HG03571 (cell line): ENCODE results near the gene NYAP1.
"Not testable (repeated sequence)": the region's sequence is repeated elsewhere in the genome, so short reads cannot be mapped to it uniquely, and the experiment has no call there.

ENCODE experiments used
- ATAC-seq: cut with Tn5 transposase; IDR thresholded peaks from one replicate; pipeline ENCODE4 v1.9.1; 2021; ENCODE audit not compliant: unreplicated experiment

NYAP1 gene

DNA sequence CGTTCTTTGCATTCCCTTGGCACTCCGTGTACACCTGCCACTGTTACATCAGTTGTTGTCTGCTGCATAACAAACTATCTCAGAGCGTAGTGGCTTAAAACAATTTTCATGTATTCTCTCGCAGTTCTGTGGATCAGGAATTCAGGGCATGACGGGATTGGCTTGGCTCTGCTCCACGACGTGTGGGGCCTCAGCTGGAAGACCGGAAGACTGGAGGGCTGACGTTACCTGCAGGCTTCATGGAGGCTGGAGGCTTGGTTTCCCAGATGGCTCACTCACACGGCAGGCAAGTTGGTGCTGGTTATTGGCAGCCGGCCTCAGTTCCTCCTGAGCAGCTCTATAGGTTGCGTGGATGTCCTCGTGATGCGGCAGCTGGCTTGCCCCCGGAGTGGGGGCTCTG is 25.5 kb downstream of the NYAP1 start:
- no peak for ATAC-seq

DNA sequence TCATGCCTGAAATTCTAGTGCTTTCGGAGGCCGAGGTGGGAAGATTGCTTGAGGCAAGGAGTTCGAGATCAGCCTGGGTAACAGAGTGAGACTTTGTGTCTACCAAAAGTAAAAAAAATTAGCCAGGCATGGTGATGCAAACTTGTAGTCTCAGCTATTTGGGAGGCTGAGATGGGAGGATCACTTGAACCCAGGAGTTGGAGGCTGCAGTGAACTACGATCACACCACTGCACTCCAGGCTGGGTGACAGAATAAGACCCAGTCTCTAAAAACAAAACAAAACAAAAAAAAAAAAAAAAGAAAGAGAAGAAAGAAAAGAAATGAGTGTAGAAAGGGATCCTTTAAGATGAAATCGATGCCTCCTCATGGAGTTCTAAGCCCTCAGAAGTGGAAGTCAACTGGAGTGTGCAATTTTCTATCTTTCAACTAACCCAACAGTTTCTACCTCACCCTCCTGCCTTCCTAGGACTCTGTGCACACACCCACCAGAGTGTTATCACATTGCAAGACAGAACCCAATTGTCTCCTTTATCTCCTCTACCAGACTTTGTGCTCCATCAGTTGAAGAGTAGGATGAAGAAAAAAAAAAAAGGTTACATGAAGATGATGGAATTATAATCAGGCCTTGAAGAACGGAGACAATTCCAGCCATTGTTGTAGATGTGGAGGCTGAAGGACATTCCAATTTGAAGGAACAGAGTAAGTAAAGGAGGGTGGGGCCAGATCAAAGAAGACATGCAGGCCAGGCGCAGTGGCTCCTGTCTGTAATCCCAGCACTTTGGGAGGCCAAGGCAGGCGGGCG is 26.9 kb downstream of the NYAP1 start:
- no peak for ATAC-seq

DNA sequence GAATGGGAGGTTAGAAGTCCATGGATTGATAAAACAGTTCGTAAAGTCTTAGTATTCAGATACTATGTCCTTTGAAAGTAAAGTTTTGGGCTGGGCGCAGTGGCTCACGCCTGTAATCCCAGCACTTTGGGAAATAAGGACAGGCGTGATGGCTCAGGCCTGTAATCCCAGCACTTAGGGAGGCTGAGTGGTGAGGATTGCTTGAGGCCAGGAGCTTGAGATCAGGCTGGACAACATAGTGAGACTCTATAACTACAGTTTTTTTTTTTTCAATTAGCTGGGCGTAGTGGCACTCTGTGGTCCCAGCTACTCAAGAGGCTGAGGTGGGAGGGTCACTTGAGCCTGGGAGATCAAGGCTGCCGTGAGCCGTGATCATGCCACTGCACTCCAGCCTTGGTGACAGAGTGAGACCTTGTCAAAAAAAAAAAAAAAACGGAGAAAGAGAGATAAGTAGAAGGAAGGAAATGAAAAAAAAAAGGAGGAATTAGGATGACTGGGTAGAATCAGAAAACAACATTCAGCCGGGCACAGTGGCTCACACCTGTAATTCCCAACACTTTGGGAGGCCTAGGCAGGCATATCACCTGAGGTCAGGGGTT is 29.6 kb downstream of the NYAP1 start:
- no peak for ATAC-seq

- no peak for ATAC-seq
Observed at GRCh38 chr7:100515072-100515532, 31.4 kb downstream of the NYAP1 start.

DNA sequence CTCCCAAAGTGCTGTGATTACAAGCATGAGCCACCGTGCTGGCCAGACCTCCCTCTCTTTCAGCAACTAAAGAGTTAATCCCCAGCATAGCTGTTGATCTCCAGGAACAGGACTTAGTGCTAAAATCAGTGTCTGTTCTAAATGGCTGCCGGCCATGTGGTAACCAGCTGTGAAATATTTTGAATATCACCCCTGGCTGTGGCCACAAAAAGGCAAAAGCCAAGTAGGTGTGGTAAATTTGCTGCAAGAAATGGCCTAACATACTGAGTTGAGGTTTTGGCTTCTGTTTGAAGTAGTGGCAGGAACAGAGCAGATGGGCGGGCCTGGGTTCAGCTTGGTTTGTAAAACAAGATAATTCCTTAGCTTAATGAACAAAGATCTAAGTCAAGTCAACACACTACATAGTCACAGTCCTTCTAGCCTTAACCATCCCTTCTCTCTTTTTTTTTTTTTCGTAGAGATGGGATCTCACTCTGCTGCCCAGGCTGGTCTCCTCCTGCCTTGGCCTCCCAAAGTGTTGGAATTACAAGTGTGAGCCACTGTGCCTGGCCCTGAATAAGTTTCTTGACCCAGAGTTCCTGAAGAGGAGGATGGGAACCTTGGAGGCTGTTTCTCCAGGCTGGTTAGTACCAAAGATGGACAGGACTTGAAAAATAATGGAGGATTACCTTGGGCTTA is 32.5 kb downstream of the NYAP1 start:
- ATAC-seq: no peak

- ATAC-seq: no peak
Observed at GRCh38 chr7:100517305-100517704, 33.6 kb downstream of the NYAP1 start.

DNA sequence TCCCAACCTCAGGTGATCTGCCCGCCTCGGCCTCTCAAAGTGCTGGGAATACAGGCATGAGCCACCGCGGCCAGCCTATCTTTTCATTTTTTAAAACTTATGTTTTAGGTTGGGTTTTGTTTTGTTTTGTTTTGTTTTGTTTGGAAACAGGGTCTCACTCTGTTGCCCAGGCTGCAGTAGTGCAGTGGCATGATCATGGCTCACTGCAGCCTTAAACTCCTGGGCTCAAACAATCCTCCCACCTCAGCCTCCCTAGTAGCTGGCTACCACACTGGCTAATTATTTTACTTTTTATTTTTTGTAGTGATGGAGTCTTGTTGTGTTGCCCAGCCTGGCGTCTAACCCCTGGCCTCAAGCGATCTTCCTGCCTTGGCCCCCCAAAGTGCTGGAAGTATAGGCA is 35.9 kb downstream of the NYAP1 start:
- ATAC-seq: no peak

DNA sequence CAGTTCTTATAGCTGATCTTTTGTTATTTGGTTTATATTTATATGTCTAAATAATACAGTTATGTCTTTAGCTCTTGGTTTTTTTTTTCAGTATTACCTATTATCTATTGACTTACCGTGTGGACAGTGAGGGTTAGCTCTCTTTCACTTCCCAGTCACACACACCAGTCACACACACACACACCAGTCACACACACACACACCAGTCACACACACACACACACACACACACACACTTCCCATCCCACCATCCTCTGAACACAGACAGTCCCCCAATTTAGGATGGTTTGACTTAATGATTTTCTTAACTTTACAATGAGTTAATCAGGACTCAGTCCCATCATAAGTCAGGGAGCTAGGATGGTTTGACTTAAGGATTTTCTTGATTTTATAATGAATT is 36.4 kb downstream of the NYAP1 start:
- ATAC-seq: no peak

DNA sequence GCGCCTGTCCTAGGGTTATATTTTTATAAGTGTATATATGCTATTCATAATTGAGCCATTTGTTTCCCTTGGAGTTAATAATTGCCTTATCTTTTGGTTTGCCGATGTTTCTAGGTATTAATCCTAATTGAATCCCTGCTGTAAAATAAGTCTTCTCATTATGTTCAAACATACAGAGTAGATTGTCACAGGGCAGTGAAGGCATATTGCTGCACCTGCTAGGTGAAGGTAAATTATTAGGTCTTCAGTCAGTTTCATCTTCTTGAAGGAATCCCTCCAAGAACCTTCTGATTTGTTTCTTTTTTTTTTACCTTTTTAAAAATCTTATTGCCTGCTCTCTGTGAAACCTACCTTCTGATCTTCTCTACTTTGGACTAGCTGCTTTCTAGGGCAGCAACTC is 37.3 kb downstream of the NYAP1 start:
- ATAC-seq: no peak

DNA sequence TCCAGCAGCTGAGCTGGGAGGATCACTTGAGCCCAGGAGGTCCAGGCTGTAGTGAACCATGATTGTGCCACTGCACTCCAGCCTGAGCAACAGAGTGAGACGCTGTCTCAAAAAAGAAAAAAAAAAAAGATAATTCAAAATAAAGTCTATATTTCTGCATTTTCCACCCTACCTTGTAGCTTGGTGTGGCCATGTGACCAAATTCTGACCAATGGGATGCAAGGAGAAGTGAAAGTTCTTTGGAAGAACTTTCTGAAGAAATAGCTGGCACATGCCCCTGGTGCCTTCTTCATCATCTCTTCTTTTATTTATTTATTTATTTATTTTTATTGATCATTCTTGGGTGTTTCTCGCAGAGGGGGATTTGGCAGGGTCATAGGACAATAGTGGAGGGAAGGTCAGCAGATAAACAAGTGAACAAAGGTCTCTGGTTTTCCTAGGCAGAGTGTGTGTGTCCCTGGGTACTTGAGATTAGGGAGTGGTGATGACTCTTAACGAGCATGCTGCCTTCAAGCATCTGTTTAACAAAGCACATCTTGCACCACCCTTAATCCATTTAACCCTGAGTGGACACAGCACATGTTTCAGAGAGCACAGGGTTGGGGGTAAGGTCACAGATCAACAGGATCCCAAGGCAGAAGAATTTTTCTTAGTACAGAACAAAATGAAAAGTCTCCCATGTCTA is 38.3 kb downstream of the NYAP1 start:
- ATAC-seq: not testable (repeated sequence)

DNA sequence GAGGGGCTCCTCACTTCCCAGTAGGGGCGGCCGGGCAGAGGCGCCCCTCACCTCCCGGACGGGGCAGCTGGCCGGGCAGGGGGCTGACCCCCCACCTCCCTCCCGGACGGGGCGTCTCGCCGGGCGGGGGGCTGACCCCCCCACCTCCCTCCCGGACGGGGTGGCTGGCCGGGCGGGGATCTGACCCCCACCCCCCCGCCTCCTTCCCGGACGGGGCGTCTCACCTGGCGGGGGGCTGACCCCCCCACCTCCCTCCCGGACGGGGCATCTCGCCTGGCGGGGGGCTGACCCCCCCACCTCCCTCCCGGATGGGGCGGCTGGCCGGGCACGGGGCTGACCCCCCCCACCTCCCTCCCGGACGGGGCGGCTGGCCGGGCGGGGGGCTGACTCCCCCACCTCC is 39.5 kb downstream of the NYAP1 start:
- ATAC-seq: not testable (repeated sequence)

DNA sequence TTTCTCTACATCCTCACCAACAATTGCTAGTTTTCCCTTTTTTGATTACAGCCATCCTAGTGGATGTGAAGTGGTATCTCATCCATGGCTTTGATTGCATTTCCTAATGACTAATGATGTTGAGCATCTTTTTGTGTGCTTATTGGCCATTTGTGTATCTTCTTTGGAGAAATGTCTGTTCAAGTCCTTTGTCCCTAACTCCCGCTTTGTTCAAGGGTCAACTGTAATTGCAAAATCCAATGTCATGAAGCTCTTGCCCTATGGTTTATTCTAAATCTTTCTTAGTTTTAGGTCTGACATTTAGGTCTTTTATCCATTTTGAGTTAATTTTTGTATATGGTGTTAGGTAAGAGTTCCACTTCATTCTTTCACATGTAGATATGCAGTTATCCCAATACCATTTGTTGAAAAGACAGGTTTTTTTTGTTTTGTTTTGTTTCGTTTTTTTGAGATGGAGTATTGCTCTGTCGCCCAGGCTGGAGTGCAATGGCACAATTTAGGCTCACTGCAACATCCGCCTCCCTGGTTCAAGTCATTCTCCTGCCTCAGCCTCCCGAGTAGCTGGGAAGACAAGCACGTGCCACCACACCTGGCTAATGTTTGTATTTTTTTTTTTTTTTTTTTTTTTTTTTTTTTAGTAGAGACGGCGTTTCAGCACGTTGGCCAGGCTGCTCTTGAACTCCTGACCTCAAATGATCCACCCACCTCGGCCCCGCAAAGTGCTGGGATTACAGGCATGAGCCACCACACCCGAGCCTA is 44.6 kb downstream of the NYAP1 start:
- not testable (repeated sequence) for ATAC-seq

- ATAC-seq: no peak
Observed at GRCh38 chr7:100532165-100533022, 48.7 kb downstream of the NYAP1 start.

- ATAC-seq: not testable (repeated sequence)
Observed at GRCh38 chr7:100535982-100536381, 52.3 kb downstream of the NYAP1 start.

DNA sequence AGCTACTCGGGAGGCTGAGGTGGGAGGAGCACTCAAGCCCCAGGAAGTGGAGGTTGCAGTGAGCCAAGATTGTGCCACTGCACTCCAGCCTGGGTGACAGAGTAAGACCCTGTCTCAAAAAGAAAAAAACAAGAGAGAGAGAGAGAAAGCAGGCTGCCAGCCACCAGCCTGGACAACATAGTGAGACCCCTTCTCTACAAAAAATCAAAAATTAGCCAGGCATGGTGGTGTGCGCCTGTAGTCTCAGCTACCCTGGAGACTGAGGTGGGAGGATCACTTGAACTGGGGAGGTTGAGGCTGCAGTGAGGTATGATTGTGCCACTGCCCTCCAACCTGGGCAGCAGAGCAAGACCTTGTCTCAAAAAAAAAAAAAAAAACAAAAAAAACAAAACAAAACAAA is 53.0 kb downstream of the NYAP1 start:
- not testable (repeated sequence) for ATAC-seq

DNA sequence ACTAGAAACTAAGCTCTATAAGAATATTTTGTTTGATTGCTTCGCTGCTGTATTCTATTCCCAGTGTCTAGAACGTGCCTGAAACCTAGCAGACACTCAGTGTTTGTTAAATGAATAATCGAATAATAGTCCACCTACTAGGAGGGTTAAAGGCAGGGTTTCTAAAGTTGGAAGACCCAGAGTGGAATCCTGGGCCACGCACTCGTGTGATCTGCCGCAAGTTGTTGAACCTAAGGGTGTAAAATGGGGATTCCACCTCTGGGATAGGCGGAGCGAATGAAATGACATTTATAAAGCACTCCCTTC is 54.6 kb downstream of the NYAP1 start:
- ATAC-seq: peak; percentile 1

DNA sequence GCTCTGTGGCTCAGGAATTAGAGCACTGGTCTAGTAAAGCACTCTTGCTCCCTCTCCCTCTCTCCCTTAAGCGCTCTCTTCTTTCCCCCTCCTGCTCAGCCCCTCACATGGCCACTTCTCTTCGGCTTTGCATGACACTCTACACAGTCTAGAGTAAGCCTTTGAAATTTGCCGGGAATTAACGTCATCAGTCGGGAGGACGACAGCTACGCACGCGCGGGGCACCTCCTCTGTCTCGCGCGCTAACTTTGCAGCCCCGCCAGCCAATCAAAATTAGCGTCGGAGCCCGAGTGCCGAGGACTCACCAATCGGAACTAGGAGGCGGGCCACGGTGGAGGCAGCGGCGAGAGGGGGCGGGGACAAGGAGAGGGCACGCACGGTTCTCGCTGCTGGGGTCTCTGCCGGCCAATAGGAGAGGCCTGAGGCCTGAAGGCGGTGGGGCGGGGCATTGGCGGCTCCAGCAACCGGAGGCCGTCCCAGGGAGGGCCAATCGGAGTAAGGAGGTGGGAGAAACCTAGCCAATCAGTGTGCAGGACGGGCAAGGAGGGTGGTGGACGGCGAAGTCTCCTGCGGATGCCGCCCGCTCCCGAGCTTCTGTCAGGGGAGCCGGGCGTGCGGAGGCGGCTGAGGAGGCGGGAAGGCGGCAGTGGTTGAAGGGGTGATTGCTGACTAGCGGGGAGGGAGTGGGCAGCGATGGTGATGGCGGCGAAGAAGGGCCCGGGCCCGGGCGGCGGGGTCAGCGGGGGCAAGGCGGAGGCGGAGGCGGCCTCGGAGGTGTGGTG is 55.1 kb downstream of the NYAP1 start, which contains the start of gene AGFG2:
TSS of gene AGFG2 (plus strand) at position 550 of the 782 bp plus-strand sequence. CDS start at position 694, 144 bp downstream.
- peak; percentile 94 for ATAC-seq

DNA sequence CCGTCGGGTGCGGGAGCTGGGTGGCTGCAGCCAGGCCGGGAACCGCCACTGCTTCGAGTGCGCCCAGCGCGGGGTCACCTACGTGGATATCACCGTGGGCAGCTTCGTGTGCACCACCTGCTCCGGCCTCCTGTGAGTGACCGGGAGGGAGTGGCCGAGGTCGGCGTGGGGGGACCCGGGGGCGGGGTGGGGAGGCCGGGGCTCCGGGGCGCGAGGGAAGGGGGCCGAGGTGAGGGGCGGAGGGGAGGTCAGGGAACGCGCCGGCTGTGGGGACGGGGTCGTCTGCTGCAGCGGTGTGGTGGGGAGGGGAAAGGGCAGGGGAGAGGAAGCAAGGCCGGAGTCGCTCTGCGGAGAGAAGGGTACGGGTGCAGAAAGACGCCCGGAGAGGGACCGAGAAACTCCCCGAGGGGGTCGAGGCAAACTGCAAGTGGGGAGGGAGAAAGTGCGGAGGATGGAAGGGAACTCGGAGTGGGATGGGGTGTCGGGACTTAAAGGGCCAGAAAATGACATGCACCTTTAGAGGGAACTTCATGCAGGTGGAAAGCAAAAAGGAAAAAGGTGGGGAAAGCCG is 55.8 kb downstream of the NYAP1 start:
- ATAC-seq: no peak
